Smooth muscle cell (in vitro differentiated cells): ENCODE data around the gene MMP15. TPM values are rescaled to one million over a fixed set of nuclear protein-coding genes. Genes with fewer than 3 reads are reported as not detected.

Source experiments
- DNase-seq: peaks from one replicate; lab custom pipeline; 2025; ENCODE audit not compliant: unreplicated experiment; lab: John Stamatoyannopoulos, UW
- H2AFZ ChIP-seq: fragments of 200-600 bp; sonication (generic); 2 replicates; pipeline ENCODE4 v1.6.0; 2016; ENCODE audit warnings: antibody characterized with exemption, low read depth, mild to moderate bottlenecking
- H3F3A ChIP-seq: fragments of 200-600 bp; sonication (generic); 2 replicates; pipeline ENCODE4 v1.6.0; 2017; ENCODE audit warnings: antibody characterized with exemption, low read depth
- H3K27ac ChIP-seq: fragments of 200-600 bp; sonication (generic); 2 replicates; pipeline ENCODE4 v1.5.1; 2016; ENCODE audit warnings: low read depth, mild to moderate bottlenecking
- H3K27me3 ChIP-seq: fragments of 200-600 bp; sonication (generic); 2 replicates; pipeline ENCODE4 v1.6.1; 2016; ENCODE audit warnings: low read depth, mild to moderate bottlenecking
- H3K36me3 ChIP-seq: fragments of 200-600 bp; sonication (generic); 2 replicates; pipeline ENCODE4 v1.5.1; 2016; ENCODE audit warnings: low read depth
- H3K4me1 ChIP-seq: fragments of 200-600 bp; sonication (generic); 2 replicates; pipeline ENCODE4 v1.5.1; 2016; ENCODE audit warnings: low read depth
- H3K4me2 ChIP-seq: fragments of 200-600 bp; sonication (generic); 2 replicates; pipeline ENCODE4 v1.6.0; 2016; ENCODE audit warnings: mild to moderate bottlenecking
- H3K4me3 ChIP-seq: fragments of 200-600 bp; sonication (generic); 2 replicates; pipeline ENCODE4 v1.5.1; 2016; ENCODE audit warnings: mild to moderate bottlenecking
- H3K79me2 ChIP-seq: fragments of 200-600 bp; sonication (generic); 2 replicates; pipeline ENCODE4 v1.6.0; 2016; ENCODE audit warnings: low read depth, mild to moderate bottlenecking
- H3K9ac ChIP-seq: fragments of 200-600 bp; sonication (generic); 2 replicates; pipeline ENCODE4 v1.6.0; 2016; ENCODE audit warnings: low read depth
- H3K9me3 ChIP-seq: fragments of 200-600 bp; sonication (generic); replicated peaks from 2 replicates; pipeline ENCODE4 v1.5.1; 2016; ENCODE audit warnings: low read depth
- H4K20me1 ChIP-seq: fragments of 200-600 bp; sonication (generic); 2 replicates; pipeline ENCODE4 v1.6.0; 2016; ENCODE audit warnings: low read depth
- WGBS: methylation state at CpG from one replicate; pipeline ENCODE4 v1.1.7; 2016; ENCODE audit warnings: low lambda C conversion rate; 5-methylcytosine and 5-hydroxymethylcytosine counted together
- polyA plus RNA-seq: library from polyadenylated mRNA; unstranded; fragments of >200 nt; fragmentation: Nextera tagmentation; extraction: Ambion mirVana; gene quantifications from 2 replicates; pipeline ENCODE4 v1.2.1, GENCODE V29; 2016
- total RNA-seq: library from RNA; depleted of rRNA; stranded (reverse); fragments of >200 nt; gene quantifications from 2 replicates; pipeline ENCODE4 v1.2.3, GENCODE V29; 2014
- TF ChIP-seq, protein P1 (sequence below): fragments of 200-600 bp; sonication (generic); IDR thresholded peaks from 2 replicates; pipeline ENCODE4 v1.5.1; 2017; ENCODE audit warnings: borderline replicate concordance, mild to moderate bottlenecking, antibody characterized with exemption; ENCODE audit not compliant: insufficient read depth, poor library complexity, severe bottlenecking

Gene MMP15
- total and polyA plus RNA-seq, 2 experiments from 2014 or later, result 2.3 to 5.2 TPM

DNA sequence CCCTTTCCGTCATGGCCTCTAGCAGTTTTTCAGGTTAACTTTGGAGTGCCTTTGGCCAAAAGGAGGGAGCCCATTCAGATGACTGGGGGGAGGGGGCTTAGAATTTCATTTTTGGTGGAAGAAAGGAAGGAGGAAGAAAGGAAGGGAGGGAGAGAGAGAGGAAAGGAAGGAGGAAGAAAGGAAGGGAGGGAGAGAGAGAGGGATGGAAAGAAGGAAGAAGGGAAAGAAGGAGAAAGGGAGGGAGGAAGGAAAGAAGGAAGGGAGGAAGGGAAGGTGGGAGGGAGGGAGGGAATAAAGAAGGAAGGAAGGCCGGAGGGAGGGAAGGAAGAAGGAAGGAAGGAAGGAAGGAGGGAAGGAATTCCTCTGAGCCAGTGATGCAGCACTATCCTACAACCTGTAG lies 25.7 kb downstream of the MMP15 start:
- no peaks in the 10 kb centered on the region for H4K20me1 ChIP-seq
- H3K4me1 ChIP-seq, result no peaks in the 10 kb centered on the region
- no peaks in the 10 kb centered on the region for H3F3A ChIP-seq
- no peaks in the 10 kb centered on the region for H3K9me3 ChIP-seq
- WGBS, result 93% methylated on average over 1 of the region's 2 CpGs
- H3K4me3 ChIP-seq, result no peak overlapping the region
- no peak for DNase-seq
- no peak overlapping the region for H3K9ac ChIP-seq
- no peak overlapping the region for H2AFZ ChIP-seq
- no peaks in the 10 kb centered on the region for H3K36me3 ChIP-seq
- H3K27ac ChIP-seq, result no peak overlapping the region
- TF ChIP-seq, protein P1, sequence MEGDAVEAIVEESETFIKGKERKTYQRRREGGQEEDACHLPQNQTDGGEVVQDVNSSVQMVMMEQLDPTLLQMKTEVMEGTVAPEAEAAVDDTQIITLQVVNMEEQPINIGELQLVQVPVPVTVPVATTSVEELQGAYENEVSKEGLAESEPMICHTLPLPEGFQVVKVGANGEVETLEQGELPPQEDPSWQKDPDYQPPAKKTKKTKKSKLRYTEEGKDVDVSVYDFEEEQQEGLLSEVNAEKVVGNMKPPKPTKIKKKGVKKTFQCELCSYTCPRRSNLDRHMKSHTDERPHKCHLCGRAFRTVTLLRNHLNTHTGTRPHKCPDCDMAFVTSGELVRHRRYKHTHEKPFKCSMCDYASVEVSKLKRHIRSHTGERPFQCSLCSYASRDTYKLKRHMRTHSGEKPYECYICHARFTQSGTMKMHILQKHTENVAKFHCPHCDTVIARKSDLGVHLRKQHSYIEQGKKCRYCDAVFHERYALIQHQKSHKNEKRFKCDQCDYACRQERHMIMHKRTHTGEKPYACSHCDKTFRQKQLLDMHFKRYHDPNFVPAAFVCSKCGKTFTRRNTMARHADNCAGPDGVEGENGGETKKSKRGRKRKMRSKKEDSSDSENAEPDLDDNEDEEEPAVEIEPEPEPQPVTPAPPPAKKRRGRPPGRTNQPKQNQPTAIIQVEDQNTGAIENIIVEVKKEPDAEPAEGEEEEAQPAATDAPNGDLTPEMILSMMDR, result no peak
- no peak overlapping the region for H3K4me2 ChIP-seq
- H3K27me3 ChIP-seq, result no peaks in the 10 kb centered on the region
- H3K79me2 ChIP-seq, result no peaks in the 10 kb centered on the region

DNA sequence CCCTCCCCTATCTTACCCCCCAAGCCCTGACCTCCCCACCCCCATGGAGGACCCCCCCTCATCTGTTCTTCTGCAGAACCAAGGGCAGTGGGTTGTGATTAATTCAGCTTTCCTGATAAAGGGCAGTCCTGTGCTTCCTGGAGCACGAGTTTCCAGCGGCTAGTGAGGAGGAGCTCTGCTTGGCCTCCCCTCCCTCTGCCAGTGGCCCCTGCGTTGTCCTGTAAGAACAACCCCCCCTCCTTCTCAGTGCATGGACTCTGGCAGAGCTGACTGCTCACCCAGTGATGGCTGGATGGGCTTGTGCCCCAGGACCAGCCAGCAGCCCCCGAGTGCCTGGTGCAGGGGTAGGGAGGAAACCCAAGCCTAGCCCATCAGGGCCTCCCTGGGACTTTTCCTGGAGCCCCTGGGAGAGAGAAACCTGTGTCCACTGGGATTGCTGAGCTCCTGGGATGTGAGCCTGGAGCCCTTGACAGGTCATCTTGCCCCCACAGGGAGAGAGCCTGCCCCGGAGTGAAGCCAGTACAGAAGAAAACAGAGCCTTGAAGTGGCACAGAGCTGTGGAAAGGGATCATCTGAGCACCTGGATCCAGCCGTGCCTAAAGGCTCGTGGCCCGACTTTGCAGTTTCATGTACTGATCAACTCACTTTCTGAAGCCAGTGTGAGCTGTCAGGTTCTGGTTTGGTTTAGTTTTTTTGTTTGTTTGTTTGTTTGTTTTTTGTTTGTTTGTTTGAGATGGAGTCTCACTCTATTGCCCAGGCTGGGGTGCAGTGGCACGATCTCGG lies 26.5 kb downstream of the MMP15 start:
- no peaks in the 10 kb centered on the region for H3K27me3 ChIP-seq
- DNase-seq, result no peak
- H3K4me3 ChIP-seq, result no peak overlapping the region
- 74% methylated on average over 10 of the region's 10 CpGs for WGBS
- H3K9me3 ChIP-seq, result no peaks in the 10 kb centered on the region
- TF ChIP-seq, protein P1, result no peak
- no peaks in the 10 kb centered on the region for H3F3A ChIP-seq
- H3K27ac ChIP-seq, result no peak overlapping the region
- H2AFZ ChIP-seq, result no peak overlapping the region
- H3K36me3 ChIP-seq, result no peaks in the 10 kb centered on the region
- no peaks in the 10 kb centered on the region for H3K4me1 ChIP-seq
- no peaks in the 10 kb centered on the region for H3K79me2 ChIP-seq
- no peaks in the 10 kb centered on the region for H4K20me1 ChIP-seq
- no peak overlapping the region for H3K4me2 ChIP-seq
- H3K9ac ChIP-seq, result no peak overlapping the region

DNA sequence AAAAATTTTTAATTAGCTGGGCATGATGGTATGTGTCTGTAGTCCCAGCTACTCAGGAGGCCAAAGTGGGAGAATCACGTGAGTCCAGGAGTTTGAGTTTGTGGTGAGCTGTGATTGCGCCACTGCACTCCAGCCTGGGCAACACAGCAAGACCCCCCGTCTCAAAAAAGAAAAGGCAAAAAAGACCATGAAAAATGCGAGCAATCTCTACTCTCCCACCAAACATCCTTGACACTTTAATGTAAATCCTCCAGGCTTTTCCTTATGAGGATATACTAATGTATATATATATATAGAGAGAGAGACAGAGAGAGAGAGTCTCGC lies 28.1 kb downstream of the MMP15 start:
- Histone ChIP-seq H3K9me3 (no peaks in the 10 kb centered on the region), H3K9ac (no peak overlapping the region), H2AFZ (no peak overlapping the region), H3K36me3 (no peaks in the 10 kb centered on the region), H3K4me2 (no peak overlapping the region), H3K27me3 (no peaks in the 10 kb centered on the region), H3K4me1 (no peaks in the 10 kb centered on the region), H3K79me2 (no peaks in the 10 kb centered on the region), H3K4me3 (no peak overlapping the region), H3F3A (no peaks in the 10 kb centered on the region), H4K20me1 (no peaks in the 10 kb centered on the region), H3K27ac (no peak overlapping the region)
- TF ChIP-seq, protein P1, result no peak
- 92% methylated on average over 5 of the region's 5 CpGs for WGBS
- no peak for DNase-seq

DNA sequence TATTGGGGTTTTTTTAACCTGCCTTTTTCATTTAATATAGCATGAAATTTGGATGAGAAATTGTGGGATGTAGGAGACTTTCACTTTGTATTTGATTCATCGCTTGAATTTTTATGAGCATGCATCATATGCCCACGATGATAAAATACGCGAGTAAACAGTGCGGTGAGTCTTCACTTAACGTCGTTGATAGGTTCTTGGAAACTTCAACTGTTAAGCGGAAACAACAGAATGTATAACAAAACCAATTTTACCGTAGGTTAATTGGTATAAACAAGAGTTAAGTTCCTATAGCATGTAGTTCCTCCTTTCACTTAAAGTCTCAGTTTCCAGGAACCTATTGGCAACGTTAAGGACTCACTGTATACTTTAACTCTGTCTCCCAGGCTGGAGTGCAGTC lies 28.7 kb downstream of the MMP15 start:
- no peak overlapping the region for H3K4me2 ChIP-seq
- H2AFZ ChIP-seq, result no peak overlapping the region
- TF ChIP-seq, protein P1, result no peak
- H3K27ac ChIP-seq, result no peak overlapping the region
- WGBS, result 96% methylated on average over 10 of the region's 10 CpGs
- H3K9ac ChIP-seq, result no peak overlapping the region
- no peaks in the 10 kb centered on the region for H3K4me1 ChIP-seq
- no peaks in the 10 kb centered on the region for H4K20me1 ChIP-seq
- H3K4me3 ChIP-seq, result no peak overlapping the region
- no peaks in the 10 kb centered on the region for H3K9me3 ChIP-seq
- H3K27me3 ChIP-seq, result no peaks in the 10 kb centered on the region
- no peaks in the 10 kb centered on the region for H3F3A ChIP-seq
- H3K36me3 ChIP-seq, result no peaks in the 10 kb centered on the region
- H3K79me2 ChIP-seq, result no peaks in the 10 kb centered on the region
- DNase-seq, result no peak
